PC-3 (cell line): ENCODE data around the gene PTK6. TPM values are rescaled to one million over a fixed set of nuclear protein-coding genes. Genes with fewer than 3 reads are reported as not detected.

Experiments used
- ATAC-seq: fragments of 200-7000 bp; cut with Tn5 transposase; 2 replicates; pipeline ENCODE4 v1.9.1; 2020; ENCODE audit warnings: mild to moderate bottlenecking, moderate library complexity
- BruUV-seq: library from RNA; stranded (reverse); fragments of 400-500 nt; replicated peaks from 2 replicates; lab custom pipeline; 2021; lab: Mats Ljungman, UMichigan
- CTCF ChIA-PET: fragments of 300-600 bp; sonication (Branson Sonifier 250); formaldehyde crosslinking; loops from one replicate; lab custom pipeline; 2022; ENCODE audit warnings: antibody characterized with exemption; lab: Charles Lee
- POLR2A ChIA-PET: fragments of 300-600 bp; sonication (Branson Sonifier 250); formaldehyde crosslinking; loops from one replicate; lab custom pipeline; 2022; ENCODE audit warnings: antibody characterized with exemption; ENCODE audit not compliant: unreplicated experiment; lab: Charles Lee
- DNase-seq: peaks from one replicate; pipeline ENCODE4 v3.0.0-alpha.2; 2015
- H2AFZ ChIP-seq: fragments of 300-600 bp; sonication (generic); 2 replicates; pipeline ENCODE4 v1.6.0; 2016; ENCODE audit warnings: antibody characterized with exemption, low read length
- H3F3A ChIP-seq: fragments of 300-600 bp; sonication (generic); one replicate; pipeline ENCODE4 v1.6.0; 2017; ENCODE audit warnings: antibody characterized with exemption, low read length, control low read depth, mild to moderate bottlenecking; ENCODE audit not compliant: unreplicated experiment
- H3K27ac ChIP-seq: fragments of 300-600 bp; sonication (generic); 2 replicates; pipeline ENCODE4 v1.5.1; 2016; ENCODE audit warnings: mild to moderate bottlenecking, low read length
- H3K27me3 ChIP-seq: fragments of 300-600 bp; sonication (generic); 2 replicates; pipeline ENCODE4 v1.6.1; 2016; ENCODE audit warnings: low read length, mixed read lengths
- H3K36me3 ChIP-seq: fragments of 300-600 bp; sonication (generic); 2 replicates; pipeline ENCODE4 v1.6.1; 2016; ENCODE audit warnings: low read depth, mixed run types, low read length, mixed read lengths
- H3K4me1 ChIP-seq: fragments of 300-600 bp; sonication (generic); 2 replicates; pipeline ENCODE4 v1.5.1; 2016; ENCODE audit warnings: low read length; ENCODE audit not compliant: insufficient read depth
- H3K4me2 ChIP-seq: fragments of 300-600 bp; sonication (generic); 2 replicates; pipeline ENCODE4 v1.6.0; 2016; ENCODE audit warnings: low read length
- H3K4me3 ChIP-seq: fragments of 300-600 bp; sonication (generic); 2 replicates; pipeline ENCODE4 v1.5.1; 2016; ENCODE audit warnings: mild to moderate bottlenecking, low read length, mixed read lengths
- H3K79me2 ChIP-seq: fragments of 300-600 bp; sonication (generic); 2 replicates; pipeline ENCODE4 v1.6.1; 2017; ENCODE audit warnings: low read length, mixed read lengths
- H3K9ac ChIP-seq: fragments of 300-600 bp; sonication (generic); 2 replicates; pipeline ENCODE4 v1.6.0; 2016; ENCODE audit warnings: mild to moderate bottlenecking, low read length
- H3K9me2 ChIP-seq: fragments of 300-600 bp; sonication (generic); replicated peaks from 2 replicates; pipeline ENCODE4 v1.6.1; 2016; ENCODE audit warnings: mixed run types, low read length, mixed read lengths
- H3K9me3 ChIP-seq: fragments of 300-600 bp; sonication (generic); 2 replicates; pipeline ENCODE4 v1.6.1; 2016; ENCODE audit warnings: low read length, mixed read lengths
- H4K20me1 ChIP-seq: fragments of 300-600 bp; sonication (generic); 2 replicates; pipeline ENCODE4 v1.6.1; 2016; ENCODE audit warnings: low read length, mixed read lengths
- CTCF ChIP-seq: fragments of 300-600 bp; sonication (generic); conservative IDR thresholded peaks from 2 replicates; pipeline ENCODE4 v1.5.1; 2017; ENCODE audit warnings: antibody characterized with exemption, low read depth, mild to moderate bottlenecking, low read length
- EZH2 ChIP-seq: fragments of 300-600 bp; sonication (generic); IDR thresholded peaks from one replicate; pipeline ENCODE4 v1.6.1; 2017; ENCODE audit warnings: antibody characterized with exemption, mild to moderate bottlenecking, low read length; ENCODE audit not compliant: unreplicated experiment
- EZH2phosphoT487 ChIP-seq: fragments of 300-600 bp; sonication (generic); IDR thresholded peaks from 2 replicates; pipeline ENCODE4 v1.6.1; 2018; ENCODE audit warnings: mild to moderate bottlenecking, antibody characterized with exemption, low read length, borderline replicate concordance
- intact Hi-C: fragments of 100-400 bp; cut with micrococcal nuclease; formaldehyde crosslinking; loops from 2 replicates; pipeline ENCODE4 v1.9.0; 2023
- total RNA-seq: library from RNA; depleted of rRNA; stranded (reverse); fragments of >200 nt; gene quantifications from 2 replicates; pipeline ENCODE4 v1.2.3, GENCODE V29; 2014

The PTK6 gene
- total RNA-seq, 1 experiment from 2014 or later = 11.1 TPM

GRCh38 chr20:63548542-63548941 lies 11.4 kb upstream of the PTK6 start:
- H3K9me3 ChIP-seq = no peaks in the 10 kb centered on the region
- ATAC-seq (no peak), DNase-seq (no peak)
- H3K27ac ChIP-seq = no peak overlapping the region
- peaks cover 36% of the 10 kb centered on the region for H3K4me1 ChIP-seq
- H4K20me1 ChIP-seq = no peaks in the 10 kb centered on the region
- H3K9me2 ChIP-seq = no peaks in the 10 kb centered on the region
- H3K9ac ChIP-seq = no peak overlapping the region
- TF ChIP-seq CTCF = no peak
- no peak for TF ChIP-seq EZH2phosphoT487
- no peak for TF ChIP-seq EZH2
- H3K27me3 ChIP-seq = no peaks in the 10 kb centered on the region
- no peak overlapping the region for H3K4me3 ChIP-seq
- H3K4me2 ChIP-seq = no peak overlapping the region
- BruUV-seq = no TSS peak
- POLR2A ChIA-PET = no interaction called here
- H2AFZ ChIP-seq = no peak overlapping the region
- no peaks in the 10 kb centered on the region for H3F3A ChIP-seq
- intact Hi-C loops = no loop called here
- H3K79me2 ChIP-seq = no peaks in the 10 kb centered on the region
- CTCF ChIA-PET = no interaction called here
- H3K36me3 ChIP-seq = no peaks in the 10 kb centered on the region

GRCh38 chr20:63547725-63548480 lies 10.7 kb upstream of the PTK6 start, which contains the start of gene SRMS:
Gene SRMS, minus strand, starts transcription at chr20:63547749. Its CDS starts 286 bp downstream, at chr20:63547463.
- DNase-seq (peak; percentile 15), ATAC-seq (peak; percentile 30)
- Histone ChIP-seq H3K9ac (no peak within 1 kb of the TSS), H3K4me1 (peaks cover 34% of the 10 kb centered on the region), H3K27ac (no peak within 1 kb of the TSS), H3F3A (no peaks in the 10 kb centered on the region), H3K9me3 (no peaks in the 10 kb centered on the region), H3K27me3 (no peaks in the 10 kb centered on the region), H4K20me1 (no peaks in the 10 kb centered on the region), H2AFZ (no peak within 1 kb of the TSS; the same call in 1 of the 2 replicates), H3K36me3 (no peaks in the 10 kb centered on the region), H3K79me2 (no peaks in the 10 kb centered on the region), H3K9me2 (no peaks in the 10 kb centered on the region), H3K4me3 (no peak within 1 kb of the TSS), H3K4me2 (peak within 1 kb of the TSS; percentile 20; the same call in 1 of the 2 replicates)
- CTCF ChIA-PET = no interaction called here
- POLR2A ChIA-PET = no interaction called here
- intact Hi-C loops = no loop called here
- TF ChIP-seq EZH2 (no peak), CTCF (no peak), EZH2phosphoT487 (no peak)
- no TSS peak for BruUV-seq
